Measurements from ENCODE around the gene ZNF277.

- no peak for TF ChIP-seq CTCF (IDR thresholded peaks at IDR 0.05; ENCODE audit: extremely low read depth in 1 of 2, insufficient read depth in 1 of 2, low read depth in 1 of 2, low read length in 2 of 2)
- no peak for TF ChIP-seq FOS (IDR thresholded peaks at IDR 0.05; ENCODE audit: borderline replicate concordance, insufficient read depth, low read length)
Measured at GRCh38 chr7:112346381-112347060, 140.0 kb downstream of the ZNF277 start.

All from endothelial cell of umbilical vein (primary cell).